HG02642 (cell line): ENCODE data around the gene TIMM10B.

Source experiments
- ATAC-seq: cut with Tn5 transposase; IDR thresholded peaks from one replicate; pipeline ENCODE4 v1.9.1; 2021; ENCODE audit warnings: mild to moderate bottlenecking; ENCODE audit not compliant: unreplicated experiment, poor library complexity

The TIMM10B gene

GRCh38 chr11:6481012-6481923, at the start of gene TIMM10B, which contains the start of gene ARFIP2:
Gene TIMM10B (plus strand): TSS chr11:6481501. CDS start chr11:6481517, 16 bp downstream.
Gene ARFIP2 (minus strand): TSS chr11:6481331. CDS start chr11:6480421, 910 bp downstream.
- peak; percentile 99 for ATAC-seq

GRCh38 chr11:6431861-6432260, 49.4 kb upstream of the TIMM10B start:
- no peak for ATAC-seq

GRCh38 chr11:6433998-6434660, 47.2 kb upstream of the TIMM10B start:
- no peak for ATAC-seq

- ATAC-seq: no peak
Observed at GRCh38 chr11:6437423-6437822, 43.9 kb upstream of the TIMM10B start.

GRCh38 chr11:6437993-6438392, 43.3 kb upstream of the TIMM10B start:
- ATAC-seq: no peak

GRCh38 chr11:6438979-6439571, 42.2 kb upstream of the TIMM10B start:
- no peak for ATAC-seq

- no peak for ATAC-seq
Observed at GRCh38 chr11:6440906-6441358, 40.4 kb upstream of the TIMM10B start, which contains the start of gene HPX. Gene HPX (minus strand): TSS chr11:6440987. CDS start chr11:6440963, 24 bp downstream.

GRCh38 chr11:6442441-6442840, 38.9 kb upstream of the TIMM10B start:
- no peak for ATAC-seq

GRCh38 chr11:6443269-6444003, 37.9 kb upstream of the TIMM10B start:
- peak; percentile 80 for ATAC-seq

- ATAC-seq: no peak
Observed at GRCh38 chr11:6448574-6448973, 32.7 kb upstream of the TIMM10B start.

- ATAC-seq: no peak
Observed at GRCh38 chr11:6452219-6452618, 29.1 kb upstream of the TIMM10B start.

- no peak for ATAC-seq
Observed at GRCh38 chr11:6453152-6453551, 28.1 kb upstream of the TIMM10B start.

- no peak for ATAC-seq
Observed at GRCh38 chr11:6455070-6455469, 26.2 kb upstream of the TIMM10B start.

- ATAC-seq: no peak
Observed at GRCh38 chr11:6456361-6457073, 24.8 kb upstream of the TIMM10B start.

- ATAC-seq: no peak
Observed at GRCh38 chr11:6457581-6458320, 23.6 kb upstream of the TIMM10B start.

GRCh38 chr11:6458352-6459098, 22.8 kb upstream of the TIMM10B start:
- ATAC-seq: no peak

- ATAC-seq: no peak
Observed at GRCh38 chr11:6459099-6459450, 22.2 kb upstream of the TIMM10B start.
